Measurements from ENCODE around the gene CTSK.
"Not testable (repeated sequence)": the region's sequence is repeated elsewhere in the genome, so short reads cannot be mapped to it uniquely, and the experiment has no call there.

The CTSK gene

GRCh38 chr1:150808121-150808520 lies at the start of gene CTSK:
Gene CTSK (minus strand): TSS chr1:150808260. CDS start chr1:150806805, 1,455 bp downstream.
- no peak for DNase-seq

- not testable (repeated sequence) for DNase-seq
Measured at GRCh38 chr1:150852734-150853133, 44.7 kb upstream of the CTSK start.

DNA sequence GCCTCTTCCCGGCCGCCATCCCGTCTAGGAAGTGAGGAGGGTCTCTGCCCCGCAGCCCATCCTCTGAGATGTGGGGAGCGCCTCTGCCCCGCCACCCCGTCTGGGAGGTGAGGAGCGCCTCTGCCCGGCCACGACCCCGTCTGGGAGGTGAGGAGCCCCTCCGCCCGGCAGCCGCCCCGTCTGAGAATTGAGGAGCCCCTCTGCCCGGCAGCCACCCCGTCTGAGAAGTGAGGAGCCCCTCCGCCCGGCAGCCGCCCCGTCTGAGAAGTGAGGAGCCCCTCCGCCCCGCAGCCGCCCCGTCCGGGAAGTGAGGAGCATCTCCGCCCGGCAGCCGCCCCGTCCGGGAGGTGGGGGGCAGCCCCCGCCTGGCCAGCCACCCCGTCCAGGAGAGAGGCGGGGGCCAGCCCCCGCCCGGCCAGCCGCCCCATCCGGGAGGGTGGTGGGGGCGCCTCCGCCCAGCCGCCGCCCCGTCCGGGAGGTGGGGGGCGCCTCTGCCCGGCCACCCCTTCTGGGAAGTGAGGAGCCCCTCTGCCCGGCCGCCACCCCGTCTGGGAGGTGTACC lies 42.8 kb upstream of the CTSK start:
- DNase-seq = not testable (repeated sequence)

GRCh38 chr1:150846473-150847146 lies 38.5 kb upstream of the CTSK start:
- no peak for DNase-seq

DNA sequence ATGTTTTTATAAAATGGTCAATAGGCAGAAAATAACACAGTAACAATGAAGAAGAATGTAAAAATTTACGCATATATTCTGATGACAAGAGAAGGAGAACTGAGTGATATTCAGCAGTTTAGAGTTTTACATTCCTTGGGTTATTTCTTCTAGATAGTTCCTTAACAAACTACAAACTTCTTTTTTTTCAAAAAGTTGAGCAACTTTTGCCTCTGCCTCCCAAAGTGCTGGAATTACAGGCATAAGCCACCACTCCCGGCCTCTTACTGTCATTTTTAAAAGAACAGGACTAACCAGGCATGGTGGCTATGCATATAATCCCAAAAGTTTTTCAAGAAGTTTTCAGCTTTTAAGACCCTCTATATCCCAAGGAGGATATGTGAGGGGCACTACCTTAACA lies 35.4 kb upstream of the CTSK start:
- DNase-seq = no peak

DNA sequence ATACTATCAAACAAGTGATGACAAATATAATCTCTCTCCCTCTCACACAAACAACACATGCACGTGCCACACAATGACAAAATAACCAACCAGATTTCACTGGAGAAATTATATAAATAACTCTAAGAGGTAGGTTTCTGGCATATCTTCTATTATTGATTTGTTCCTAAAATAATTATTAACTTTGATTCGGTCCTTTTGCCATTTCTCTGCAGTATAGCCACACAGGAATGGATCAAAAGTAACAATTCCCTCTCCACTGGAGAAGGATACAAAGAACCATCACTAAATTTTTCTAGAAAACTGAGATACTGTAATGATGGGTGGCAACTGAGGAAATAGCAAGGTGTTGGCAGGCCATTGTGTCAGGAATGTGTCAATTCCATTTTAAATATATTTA lies 34.9 kb upstream of the CTSK start:
- no peak for DNase-seq

DNA sequence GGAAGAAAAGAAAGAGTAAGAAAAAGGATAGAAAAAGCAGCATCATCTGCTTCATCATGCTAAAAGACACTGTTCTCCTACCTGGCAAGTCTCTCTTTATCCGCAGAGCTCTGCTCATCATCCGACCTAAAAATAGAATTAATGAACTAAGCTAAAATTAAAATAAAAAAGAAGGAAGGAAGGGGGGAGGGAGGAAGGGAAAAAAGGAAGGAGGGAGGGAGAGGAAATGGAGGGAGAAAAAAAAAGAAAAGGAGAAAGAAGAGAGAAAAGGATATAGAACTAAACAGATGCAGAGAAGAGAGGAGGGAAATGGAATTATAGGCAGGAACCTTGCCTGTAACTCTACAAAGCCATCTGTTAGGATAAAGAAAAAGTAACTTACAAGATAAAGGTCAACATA lies 34.3 kb upstream of the CTSK start:
- DNase-seq = no peak

DNA sequence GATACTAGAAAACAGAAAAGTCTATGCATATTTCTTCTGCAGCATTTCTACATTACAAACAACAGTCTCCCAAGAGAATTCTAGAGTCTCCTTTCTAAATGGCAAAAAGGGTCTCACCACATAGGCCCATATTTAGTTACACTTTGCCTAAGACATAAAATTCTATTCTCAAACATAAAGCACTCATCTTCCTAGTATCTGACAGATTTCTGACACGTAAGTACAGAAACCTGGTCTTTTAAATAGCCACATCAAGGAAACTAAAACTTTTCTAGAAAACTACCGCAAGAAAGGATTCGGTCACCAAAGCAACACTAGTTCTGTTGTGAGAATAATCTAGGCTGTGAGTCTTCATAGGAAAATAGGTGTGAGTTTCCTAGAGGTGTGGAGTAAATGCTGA lies 33.6 kb upstream of the CTSK start:
- no peak for DNase-seq

DNA sequence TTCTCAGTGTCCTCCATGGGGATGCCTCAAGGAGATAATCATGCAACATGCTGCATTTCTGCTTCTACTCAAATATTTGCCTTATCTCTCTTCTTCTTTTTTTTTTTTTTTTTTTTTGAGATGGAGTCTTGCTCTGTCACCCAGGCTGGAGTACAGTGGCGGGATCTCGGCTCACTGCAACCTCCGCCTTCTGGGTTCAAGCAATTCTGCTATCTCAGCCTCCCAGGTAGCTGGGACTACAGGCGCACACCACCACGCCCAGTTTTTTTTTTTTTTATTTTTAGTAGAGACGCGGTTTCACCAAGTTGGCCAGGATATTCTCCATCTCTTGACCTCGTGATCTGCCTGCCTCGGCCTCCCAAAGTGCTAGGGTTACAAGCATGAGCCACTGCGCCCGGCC lies 32.8 kb upstream of the CTSK start:
- DNase-seq = not testable (repeated sequence)

DNA sequence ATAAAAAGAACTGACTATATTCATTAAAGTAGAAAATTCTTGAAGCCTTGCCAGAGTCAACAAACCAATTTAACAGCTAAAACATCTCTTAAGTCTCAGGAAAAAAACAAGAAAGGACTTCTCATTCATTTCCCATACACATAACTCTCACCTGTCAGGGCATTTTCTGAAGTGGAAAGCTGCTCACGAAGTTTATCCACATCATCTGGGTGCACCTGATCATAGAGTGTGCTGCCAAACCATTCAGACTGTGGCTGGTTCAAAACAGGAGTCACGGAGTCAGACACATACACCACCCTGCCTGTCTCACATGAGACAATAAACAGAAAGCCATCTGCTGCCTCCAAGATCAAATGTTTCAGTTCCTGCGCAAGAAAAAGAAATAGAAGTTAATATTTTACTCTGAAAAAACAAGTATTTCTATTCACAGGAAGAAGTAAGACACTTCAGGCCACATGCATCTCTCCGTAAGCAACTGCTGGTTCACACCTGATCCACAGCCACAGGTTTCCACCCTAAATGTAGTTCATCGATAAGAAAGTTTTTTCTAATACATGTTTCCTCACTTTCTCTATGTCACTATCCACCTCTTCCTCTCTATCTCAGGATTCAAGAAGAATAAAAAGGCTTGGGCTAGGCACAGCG lies 28.2 kb upstream of the CTSK start:
- DNase-seq = no peak

GRCh38 chr1:150833961-150834360 lies 25.9 kb upstream of the CTSK start:
- not testable (repeated sequence) for DNase-seq

DNA sequence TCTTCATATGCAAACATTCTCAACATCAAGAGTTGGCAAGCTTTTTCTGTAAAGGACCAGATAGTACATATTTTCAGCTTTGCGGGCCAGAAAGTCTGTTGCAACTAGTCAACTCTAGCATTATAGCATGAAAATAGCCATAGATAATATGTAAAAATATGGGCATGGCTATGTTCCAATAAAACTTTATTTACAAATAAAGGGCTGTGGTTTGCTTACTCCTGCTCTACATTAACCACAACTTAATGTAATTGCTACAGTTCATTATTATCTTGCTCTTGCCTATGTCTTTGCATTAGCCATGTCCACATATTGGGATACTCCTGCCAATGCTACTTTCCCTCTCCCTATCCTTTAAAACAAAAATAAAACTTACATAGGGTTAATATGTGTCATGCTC lies 24.5 kb upstream of the CTSK start:
- no peak for DNase-seq

- DNase-seq = no peak
Measured at GRCh38 chr1:150829751-150830150, 21.7 kb upstream of the CTSK start.

DNA sequence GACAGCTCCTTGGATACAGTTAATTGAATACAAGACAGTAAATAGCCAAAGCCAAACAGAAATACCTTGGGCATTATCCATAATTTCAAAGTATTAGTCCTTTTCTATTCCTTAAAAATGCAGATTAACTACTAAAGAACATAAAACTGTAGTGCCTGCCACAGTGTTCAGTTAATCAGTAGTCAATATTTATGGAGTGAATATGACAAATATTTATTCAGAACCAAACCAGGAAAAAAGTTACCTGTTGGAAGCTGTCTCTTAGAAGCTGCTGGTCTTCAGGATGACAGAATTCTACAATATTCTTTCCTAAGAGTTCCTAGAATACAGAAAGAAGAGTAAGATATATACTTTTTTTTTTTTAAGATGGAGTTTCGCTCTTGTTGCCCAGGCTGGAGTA lies 18.2 kb upstream of the CTSK start:
- DNase-seq = no peak

- no peak for DNase-seq
Measured at GRCh38 chr1:150820730-150821512, 12.9 kb upstream of the CTSK start.

GRCh38 chr1:150815871-150816270 lies 7.8 kb upstream of the CTSK start:
- no peak for DNase-seq

DNA sequence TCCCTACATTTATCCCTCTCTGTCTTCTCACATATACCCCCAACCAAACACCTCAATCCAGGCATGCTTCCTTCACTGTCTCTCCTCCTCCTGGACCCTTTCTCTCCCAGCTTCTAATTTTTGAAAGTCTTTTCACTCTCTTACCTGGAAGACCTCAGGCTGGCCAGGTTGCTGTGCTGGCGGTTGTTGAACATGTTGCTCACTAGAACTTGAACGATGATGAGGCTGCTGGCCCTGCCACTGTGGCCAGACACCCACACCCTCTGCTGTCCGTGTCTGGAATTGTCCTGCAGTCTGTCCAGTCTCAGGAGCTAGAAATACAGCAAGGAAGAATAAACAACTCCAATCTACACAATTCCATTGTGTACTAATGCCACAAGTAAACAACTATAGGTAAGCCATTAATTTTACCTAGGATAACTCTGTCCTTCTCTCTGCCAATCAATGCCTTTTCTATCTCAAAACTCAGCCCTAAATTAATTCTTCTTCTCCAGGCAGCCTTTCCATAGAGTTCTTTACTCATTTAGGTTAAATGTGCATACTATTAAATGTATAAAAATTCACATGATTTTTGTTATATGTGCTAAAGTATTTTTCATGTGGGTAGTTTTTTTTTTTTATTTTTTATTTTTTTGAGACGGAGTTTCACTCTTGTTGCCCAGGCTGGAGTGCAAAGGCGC lies 5.1 kb upstream of the CTSK start:
- DNase-seq = peak; percentile 90

- peak; percentile 93 for DNase-seq
Measured at GRCh38 chr1:150810958-150811659, 3.0 kb upstream of the CTSK start.

DNA sequence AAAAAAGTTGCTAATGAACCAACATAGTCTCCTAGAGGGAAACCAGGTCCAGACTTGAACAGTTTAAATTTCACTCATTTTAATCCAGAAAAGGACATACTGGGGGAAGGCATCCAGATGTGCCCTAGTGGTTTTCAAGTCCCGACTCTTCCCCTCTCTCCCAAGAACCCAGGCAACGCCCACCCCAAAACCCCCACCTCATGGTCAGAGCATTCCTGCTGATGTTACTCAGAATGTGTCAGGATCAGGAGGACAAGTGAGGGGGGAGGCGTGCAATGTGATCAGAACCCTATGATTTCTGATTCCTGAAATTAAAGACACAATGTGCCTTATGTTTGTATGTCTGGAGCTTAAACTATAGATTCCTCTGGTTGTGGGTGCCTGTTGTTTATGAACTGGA lies 1.6 kb upstream of the CTSK start:
- no peak for DNase-seq

- no peak for DNase-seq
Measured at GRCh38 chr1:150808846-150809245, 786 bp upstream of the CTSK start.

- DNase-seq = no peak
Measured at GRCh38 chr1:150807249-150808023, 624 bp downstream of the CTSK start.

- no peak for DNase-seq
Measured at GRCh38 chr1:150805899-150806298, 2.2 kb downstream of the CTSK start.

Measured in NCI-H526 treated with DMSO at 0.1 percent for 48 hours (cell line).